Mesenchymal stem cell (in vitro differentiated cells and primary cell): ENCODE measurements around the gene PKNOX2.

ENCODE experiments used
- DNase-seq: peaks from one replicate; pipeline ENCODE4 v3.0.0-alpha.2; 2013
- H2AFZ ChIP-seq: one replicate; pipeline ENCODE4 v1.6.1; 2013; ENCODE audit warnings: low read depth, mild to moderate bottlenecking, control low read depth, inconsistent platforms, low read length, moderate library complexity
- H2AK5ac ChIP-seq: 2 replicates; pipeline ENCODE4 v1.6.1; 2013; ENCODE audit warnings: low read length, moderate library complexity, mild to moderate bottlenecking, inconsistent platforms; ENCODE audit not compliant: severe bottlenecking
- H2BK120ac ChIP-seq: one replicate; pipeline ENCODE4 v1.6.1; 2013; ENCODE audit warnings: low read depth, mild to moderate bottlenecking, inconsistent platforms, low read length, moderate library complexity
- H2BK12ac ChIP-seq, 2 experiments: one replicate each; pipeline ENCODE4 v1.6.1; 2013; ENCODE audit warnings: inconsistent platforms in 2 of 2, low read length in 2 of 2, mild to moderate bottlenecking in 2 of 2, moderate library complexity in 2 of 2, control low read depth in 1 of 2
- H2BK15ac ChIP-seq: one replicate; pipeline ENCODE4 v1.6.1; 2013; ENCODE audit warnings: mild to moderate bottlenecking, low read depth, inconsistent platforms; ENCODE audit not compliant: poor library complexity, severe bottlenecking
- H2BK5ac ChIP-seq: 2 replicates; pipeline ENCODE4 v1.6.1; 2013; ENCODE audit warnings: low read depth, mild to moderate bottlenecking, low read length, control low read depth, inconsistent platforms; ENCODE audit not compliant: poor library complexity, severe bottlenecking
- H3K14ac ChIP-seq, 2 experiments: one replicate each; pipeline ENCODE4 v1.6.1; 2013; ENCODE audit warnings: inconsistent platforms in 2 of 2, low read length in 2 of 2, control low read depth in 1 of 2, mild to moderate bottlenecking in 1 of 2, moderate library complexity in 1 of 2
- H3K18ac ChIP-seq, 2 experiments: one replicate each; pipeline ENCODE4 v1.6.1; 2013; ENCODE audit warnings: inconsistent platforms in 2 of 2, low read length in 2 of 2, control low read depth in 1 of 2, low read depth in 1 of 2, mild to moderate bottlenecking in 1 of 2
- H3K23ac ChIP-seq, 2 experiments: one replicate each; pipeline ENCODE4 v1.6.1; 2013; ENCODE audit warnings: inconsistent platforms in 2 of 2, low read length in 2 of 2, mild to moderate bottlenecking in 2 of 2, moderate library complexity in 2 of 2, control low read depth in 1 of 2
- H3K27ac ChIP-seq: 2 replicates; pipeline ENCODE4 v1.5.1; 2013; ENCODE audit warnings: mild to moderate bottlenecking, moderate library complexity, low read length, control low read depth, inconsistent platforms; ENCODE audit not compliant: poor library complexity, severe bottlenecking
- H3K27me3 ChIP-seq, 2 experiments: 2 replicates each; pipeline versions ENCODE4 v1.6.1 to v1.7.0; 2013; ENCODE audit warnings: low read length in 2 of 2, mild to moderate bottlenecking in 2 of 2, moderate library complexity in 2 of 2, control low read depth in 1 of 2, inconsistent platforms in 1 of 2; ENCODE audit not compliant: control insufficient read depth in 1 of 2, insufficient read depth in 1 of 2
- H3K36me3 ChIP-seq, 2 experiments: 2 replicates each; pipeline versions ENCODE4 v1.6.1 to v1.7.0; 2013; ENCODE audit warnings: low read length in 2 of 2, control low read depth in 1 of 2, inconsistent platforms in 1 of 2, low read depth in 1 of 2, mild to moderate bottlenecking in 1 of 2; ENCODE audit not compliant: insufficient read depth in 2 of 2, control insufficient read depth in 1 of 2
- H3K4ac ChIP-seq, 2 experiments: one replicate each; pipeline ENCODE4 v1.6.1; 2013; ENCODE audit warnings: inconsistent platforms in 2 of 2, low read length in 2 of 2, mild to moderate bottlenecking in 2 of 2, moderate library complexity in 2 of 2, control low read depth in 1 of 2, low read depth in 1 of 2
- H3K4me1 ChIP-seq: 2 replicates; pipeline ENCODE4 v1.6.1; 2013; ENCODE audit warnings: low read depth, low read length, control low read depth; ENCODE audit not compliant: control insufficient read depth, insufficient read depth
- H3K4me2 ChIP-seq: 2 replicates; pipeline ENCODE4 v1.6.1; 2013; ENCODE audit warnings: low read length, mild to moderate bottlenecking, inconsistent platforms; ENCODE audit not compliant: poor library complexity, severe bottlenecking
- H3K4me3 ChIP-seq, 2 experiments: 2 replicates each; pipeline versions ENCODE4 v1.5.1 to v1.7.0; 2013; ENCODE audit warnings: low read length in 2 of 2, mild to moderate bottlenecking in 2 of 2, control low read depth in 1 of 2, low read depth in 1 of 2; ENCODE audit not compliant: insufficient read depth in 1 of 2
- H3K79me1 ChIP-seq: replicated peaks from 2 replicates; pipeline ENCODE4 v1.6.1; 2013; ENCODE audit warnings: mild to moderate bottlenecking, control low read depth, low read length, inconsistent platforms; ENCODE audit not compliant: poor library complexity, severe bottlenecking
- H3K9ac ChIP-seq: 2 replicates; pipeline ENCODE4 v1.7.0; 2013; ENCODE audit warnings: mild to moderate bottlenecking, low read length, moderate library complexity
- H3K9me3 ChIP-seq: 2 replicates; pipeline ENCODE4 v1.7.0; 2013; ENCODE audit warnings: mild to moderate bottlenecking, low read length; ENCODE audit not compliant: control insufficient read depth
- H4K8ac ChIP-seq: one replicate; pipeline ENCODE4 v1.6.1; 2013; ENCODE audit warnings: inconsistent platforms, mild to moderate bottlenecking, low read length, moderate library complexity
- H4K91ac ChIP-seq: one replicate; pipeline ENCODE4 v1.6.1; 2013; ENCODE audit warnings: mild to moderate bottlenecking, low read length, inconsistent platforms
- WGBS: methylation state at CpG from one replicate; pipeline ENCODE4 v1.1.7; 2013; ENCODE audit warnings: mixed read lengths; 5-methylcytosine and 5-hydroxymethylcytosine counted together

Gene PKNOX2

DNA sequence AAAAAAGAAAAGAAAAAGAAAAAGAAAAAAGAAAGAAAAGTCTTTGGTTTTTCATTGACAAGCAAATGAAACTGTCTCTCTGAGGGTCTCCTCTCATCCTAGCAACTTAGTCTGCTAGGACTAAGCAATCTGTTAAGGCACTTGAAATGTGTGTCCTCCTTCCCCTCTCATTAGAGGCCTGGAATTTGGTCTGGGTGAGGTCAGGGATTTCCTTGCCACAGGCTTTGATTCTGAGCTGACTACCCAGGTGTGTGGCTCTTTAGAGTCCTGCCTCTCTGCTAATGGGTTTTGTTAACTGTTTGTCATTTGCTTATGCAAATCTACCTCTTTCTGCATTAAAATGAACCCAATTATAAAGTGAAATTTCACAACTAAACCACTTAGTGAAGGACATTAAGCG is 18.3 kb upstream of the PKNOX2 start:
- no peak overlapping the region for H3K27ac ChIP-seq
- H3K4me2 ChIP-seq, result no peak overlapping the region
- H2AK5ac ChIP-seq, result no peak overlapping the region
- no peak overlapping the region for H4K91ac ChIP-seq
- H2BK120ac ChIP-seq, result no peak overlapping the region
- no peak overlapping the region for H3K4ac ChIP-seq
- DNase-seq, result no peak
- H3K4me3 ChIP-seq, result no peak overlapping the region
- H3K9ac ChIP-seq, result no peak overlapping the region
- H2AFZ ChIP-seq, result no peak overlapping the region
- H3K79me1 ChIP-seq, result no peaks in the 10 kb centered on the region
- H3K27me3 ChIP-seq, result peaks cover 2 to 38% of the 10 kb centered on the region in 2 experiments
- no peaks in the 10 kb centered on the region for H3K36me3 ChIP-seq
- no peak overlapping the region for H3K14ac ChIP-seq
- no peak overlapping the region for H2BK5ac ChIP-seq
- H3K9me3 ChIP-seq, result no peaks in the 10 kb centered on the region
- 71% methylated on average over 1 of the region's 1 CpG for WGBS
- no peak overlapping the region for H3K18ac ChIP-seq
- no peak overlapping the region for H4K8ac ChIP-seq
- H3K23ac ChIP-seq, result no peak overlapping the region
- H2BK15ac ChIP-seq, result no peak overlapping the region
- no peak overlapping the region for H2BK12ac ChIP-seq
- no peaks in the 10 kb centered on the region for H3K4me1 ChIP-seq

- DNase-seq, result no peak
- H2AK5ac ChIP-seq, result no peak overlapping the region
- no peak overlapping the region for H2BK12ac ChIP-seq
- no peak overlapping the region for H3K14ac ChIP-seq
- H4K8ac ChIP-seq, result no peak overlapping the region
- no peak overlapping the region for H3K9ac ChIP-seq
- no peak overlapping the region for H2BK5ac ChIP-seq
- H3K4me1 ChIP-seq, result no peaks in the 10 kb centered on the region
- H2AFZ ChIP-seq, result no peak overlapping the region
- H3K18ac ChIP-seq, result no peak overlapping the region
- H3K4me2 ChIP-seq, result no peak overlapping the region
- H2BK120ac ChIP-seq, result no peak overlapping the region
- H3K4ac ChIP-seq, result no peak overlapping the region
- H2BK15ac ChIP-seq, result no peak overlapping the region
- no peak overlapping the region for H3K27ac ChIP-seq
- no peaks in the 10 kb centered on the region for H3K36me3 ChIP-seq
- H3K23ac ChIP-seq, result no peak overlapping the region
- WGBS, result 85% methylated on average over 3 of the region's 6 CpGs
- no peak overlapping the region for H3K4me3 ChIP-seq
- H3K79me1 ChIP-seq, result no peaks in the 10 kb centered on the region
- H3K27me3 ChIP-seq, result peaks cover 0 to 35% of the 10 kb centered on the region in 2 experiments
- H4K91ac ChIP-seq, result no peak overlapping the region
- no peaks in the 10 kb centered on the region for H3K9me3 ChIP-seq
These were observed 17.3 kb upstream of the PKNOX2 start for GRCh38 chr11:125147280-125147679.

DNA sequence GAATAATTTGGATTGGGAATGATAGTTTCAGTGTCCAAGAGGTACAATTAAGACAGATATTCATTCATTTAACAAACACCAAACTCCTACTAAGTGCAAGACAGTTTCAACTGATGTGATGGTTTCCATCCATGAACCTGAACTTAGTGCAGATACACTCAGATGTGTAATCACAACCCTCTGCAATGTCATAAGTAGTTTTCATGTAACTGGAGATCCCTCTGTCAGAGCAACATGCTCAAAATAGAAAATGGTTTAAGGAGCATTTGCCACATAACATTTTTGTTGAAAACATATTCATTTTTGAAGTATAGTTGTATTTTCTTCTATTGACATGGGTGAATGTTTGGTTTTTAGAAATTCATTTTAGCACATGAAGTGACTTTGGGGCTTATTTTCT is 16.5 kb upstream of the PKNOX2 start:
- H3K27ac ChIP-seq, result no peak overlapping the region
- no peak overlapping the region for H2BK15ac ChIP-seq
- H3K9ac ChIP-seq, result no peak overlapping the region
- H2AK5ac ChIP-seq, result no peak overlapping the region
- H3K14ac ChIP-seq, result no peak overlapping the region
- no peak overlapping the region for H4K91ac ChIP-seq
- no peak overlapping the region for H2BK120ac ChIP-seq
- H3K18ac ChIP-seq, result no peak overlapping the region
- H3K23ac ChIP-seq, result no peak overlapping the region
- no peak overlapping the region for H4K8ac ChIP-seq
- H3K27me3 ChIP-seq, result peaks cover 0 to 35% of the 10 kb centered on the region in 2 experiments
- no peak for DNase-seq
- H2AFZ ChIP-seq, result no peak overlapping the region
- no peaks in the 10 kb centered on the region for H3K4me1 ChIP-seq
- H3K4ac ChIP-seq, result no peak overlapping the region
- H3K9me3 ChIP-seq, result no peaks in the 10 kb centered on the region
- H2BK5ac ChIP-seq, result no peak overlapping the region
- H3K4me3 ChIP-seq, result no peak overlapping the region
- H2BK12ac ChIP-seq, result no peak overlapping the region
- no peaks in the 10 kb centered on the region for H3K79me1 ChIP-seq
- no peaks in the 10 kb centered on the region for H3K36me3 ChIP-seq
- no peak overlapping the region for H3K4me2 ChIP-seq

DNA sequence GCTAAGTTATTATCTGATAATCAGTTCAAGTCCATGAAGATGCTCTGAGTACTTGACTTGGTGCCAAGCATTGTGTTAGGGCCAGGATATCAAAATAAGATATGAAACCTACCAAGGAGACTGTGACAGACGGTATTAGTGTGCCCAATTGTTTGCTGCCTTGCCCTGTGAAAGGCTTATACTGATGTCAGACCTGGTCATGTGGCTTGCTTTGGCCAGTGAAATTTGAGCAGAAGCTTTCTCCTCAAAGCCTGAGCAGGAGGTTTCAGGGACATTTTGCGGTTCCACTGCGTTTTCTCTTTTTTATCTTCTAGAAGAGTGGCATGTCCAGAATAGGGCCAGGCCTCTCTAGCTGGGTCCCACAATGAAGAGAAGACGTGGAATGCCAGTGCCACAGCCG is 15.8 kb upstream of the PKNOX2 start:
- no peak overlapping the region for H3K9ac ChIP-seq
- H2BK5ac ChIP-seq, result no peak overlapping the region
- H2AFZ ChIP-seq, result no peak overlapping the region
- 83% methylated on average over 5 of the region's 5 CpGs for WGBS
- H2BK120ac ChIP-seq, result no peak overlapping the region
- DNase-seq, result no peak
- no peak overlapping the region for H4K8ac ChIP-seq
- H2BK15ac ChIP-seq, result no peak overlapping the region
- no peak overlapping the region for H3K23ac ChIP-seq
- no peak overlapping the region for H3K4me3 ChIP-seq
- no peaks in the 10 kb centered on the region for H3K79me1 ChIP-seq
- H3K36me3 ChIP-seq, result no peaks in the 10 kb centered on the region
- no peaks in the 10 kb centered on the region for H3K4me1 ChIP-seq
- no peak overlapping the region for H3K27ac ChIP-seq
- H2BK12ac ChIP-seq, result no peak overlapping the region
- H3K14ac ChIP-seq, result no peak overlapping the region
- peaks cover 0 to 36% of the 10 kb centered on the region in 2 experiments for H3K27me3 ChIP-seq
- H4K91ac ChIP-seq, result no peak overlapping the region
- H2AK5ac ChIP-seq, result no peak overlapping the region
- no peak overlapping the region for H3K4ac ChIP-seq
- no peak overlapping the region for H3K18ac ChIP-seq
- H3K9me3 ChIP-seq, result no peaks in the 10 kb centered on the region
- no peak overlapping the region for H3K4me2 ChIP-seq
